DND-41 (cell line): ENCODE measurements around the gene SNCA.

Experiments
- ATAC-seq: fragments of 200-7000 bp; cut with Tn5 transposase; 3 replicates; pipeline ENCODE4 v1.9.1; 2021; ENCODE audit warnings: low read depth; ENCODE audit not compliant: insufficient read depth
- DNase-seq: peaks from one replicate; pipeline ENCODE4 v3.0.0-alpha.2; 2020
- H2AFZ ChIP-seq: 2 replicates; pipeline ENCODE4 v1.6.0; 2012; ENCODE audit warnings: low read depth, low read length
- H3K27ac ChIP-seq: 2 replicates; pipeline ENCODE4 v1.5.1; 2012; ENCODE audit warnings: low read length, inconsistent platforms
- H3K27me3 ChIP-seq: fragments of 200-600 bp; sonication (generic); 2 replicates; pipeline ENCODE4 v1.6.0; 2012; ENCODE audit warnings: low read length, mild to moderate bottlenecking, inconsistent platforms; ENCODE audit not compliant: insufficient read depth, poor library complexity
- H3K36me3 ChIP-seq: 2 replicates; pipeline ENCODE4 v1.5.1; 2012; ENCODE audit warnings: low read length, inconsistent platforms; ENCODE audit not compliant: insufficient read depth
- H3K4me1 ChIP-seq: 2 replicates; pipeline ENCODE4 v1.5.1; 2012; ENCODE audit warnings: mild to moderate bottlenecking, low read length; ENCODE audit not compliant: insufficient read depth
- H3K4me2 ChIP-seq: 2 replicates; pipeline ENCODE4 v1.6.0; 2012; ENCODE audit warnings: mild to moderate bottlenecking, moderate library complexity, low read length, inconsistent platforms; ENCODE audit not compliant: insufficient read depth
- H3K4me3 ChIP-seq, 2 experiments: fragments of 200-600 bp in 1 of 2; shearing (Covaris generic) in 1 of 2; 2 replicates each; pipeline ENCODE4 v1.5.1; 2012 to 2016; ENCODE audit warnings: inconsistent platforms in 2 of 2, low read length in 2 of 2, mild to moderate bottlenecking in 2 of 2, low read depth in 1 of 2, moderate library complexity in 1 of 2
- H3K79me2 ChIP-seq: 2 replicates; pipeline ENCODE4 v1.6.0; 2012; ENCODE audit warnings: low read length, inconsistent platforms; ENCODE audit not compliant: insufficient read depth
- H3K9ac ChIP-seq: 2 replicates; pipeline ENCODE4 v1.6.0; 2012; ENCODE audit warnings: low read depth, mild to moderate bottlenecking, inconsistent platforms, low read length, moderate library complexity
- H3K9me3 ChIP-seq: 2 replicates; pipeline ENCODE4 v1.5.1; 2012; ENCODE audit warnings: low read length, moderate library complexity, mild to moderate bottlenecking, inconsistent platforms; ENCODE audit not compliant: insufficient read depth, severe bottlenecking
- H4K20me1 ChIP-seq: 2 replicates; pipeline ENCODE4 v1.6.0; 2012; ENCODE audit warnings: low read length; ENCODE audit not compliant: insufficient read depth
- EZH2 ChIP-seq: IDR thresholded peaks from 3 replicates; pipeline ENCODE4 v1.6.1; 2012; ENCODE audit warnings: borderline replicate concordance, low read depth, mild to moderate bottlenecking, moderate library complexity, low read length, inconsistent platforms; ENCODE audit not compliant: severe bottlenecking
- TF ChIP-seq, protein P1 (sequence below): IDR thresholded peaks from 2 replicates; pipeline ENCODE4 v1.5.1; 2012; ENCODE audit warnings: borderline replicate concordance, low read length, moderate library complexity, mild to moderate bottlenecking; ENCODE audit not compliant: poor library complexity, severe bottlenecking; ENCODE audit errors: extremely low read depth

Gene SNCA

DNA sequence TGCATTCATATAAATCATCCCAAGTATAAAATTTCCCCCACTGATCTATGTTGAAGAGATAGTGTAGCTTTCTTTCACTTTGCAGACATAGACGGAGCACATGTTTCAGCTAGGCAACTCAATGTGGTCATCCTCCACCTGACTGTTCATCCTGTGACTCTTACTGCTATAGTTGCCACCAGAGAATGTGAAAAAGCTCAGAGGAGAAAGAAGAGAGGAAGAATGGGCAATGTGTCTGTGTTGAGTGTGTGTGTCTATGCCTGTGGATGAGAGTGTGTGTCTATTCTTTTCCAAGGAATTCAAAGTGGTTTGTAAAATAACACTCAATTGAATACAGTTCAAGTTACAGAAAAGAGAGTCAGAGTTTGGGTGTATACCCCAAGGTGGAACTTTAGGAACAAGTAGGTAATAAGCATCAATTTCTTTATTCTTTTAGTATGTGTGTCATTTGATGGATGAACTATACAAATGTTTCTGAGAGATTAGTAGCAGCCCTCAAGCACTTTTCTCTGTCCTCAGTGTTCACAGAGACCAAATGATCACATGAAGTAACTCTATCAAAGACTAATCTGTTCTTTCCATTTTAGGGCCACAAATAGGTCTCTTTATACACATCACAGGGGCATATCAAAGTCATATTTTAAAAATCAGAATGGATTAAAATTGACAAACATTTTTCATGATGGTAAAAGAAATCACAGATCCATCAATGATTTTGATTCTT is 2.3 kb downstream of the SNCA start:
- no peaks in the 10 kb centered on the region for H3K27me3 ChIP-seq
- H3K4me2 ChIP-seq = peak overlapping the region; percentile 93
- no peaks in the 10 kb centered on the region for H4K20me1 ChIP-seq
- DNase-seq = no peak
- no peak for TF ChIP-seq EZH2
- TF ChIP-seq, protein P1, sequence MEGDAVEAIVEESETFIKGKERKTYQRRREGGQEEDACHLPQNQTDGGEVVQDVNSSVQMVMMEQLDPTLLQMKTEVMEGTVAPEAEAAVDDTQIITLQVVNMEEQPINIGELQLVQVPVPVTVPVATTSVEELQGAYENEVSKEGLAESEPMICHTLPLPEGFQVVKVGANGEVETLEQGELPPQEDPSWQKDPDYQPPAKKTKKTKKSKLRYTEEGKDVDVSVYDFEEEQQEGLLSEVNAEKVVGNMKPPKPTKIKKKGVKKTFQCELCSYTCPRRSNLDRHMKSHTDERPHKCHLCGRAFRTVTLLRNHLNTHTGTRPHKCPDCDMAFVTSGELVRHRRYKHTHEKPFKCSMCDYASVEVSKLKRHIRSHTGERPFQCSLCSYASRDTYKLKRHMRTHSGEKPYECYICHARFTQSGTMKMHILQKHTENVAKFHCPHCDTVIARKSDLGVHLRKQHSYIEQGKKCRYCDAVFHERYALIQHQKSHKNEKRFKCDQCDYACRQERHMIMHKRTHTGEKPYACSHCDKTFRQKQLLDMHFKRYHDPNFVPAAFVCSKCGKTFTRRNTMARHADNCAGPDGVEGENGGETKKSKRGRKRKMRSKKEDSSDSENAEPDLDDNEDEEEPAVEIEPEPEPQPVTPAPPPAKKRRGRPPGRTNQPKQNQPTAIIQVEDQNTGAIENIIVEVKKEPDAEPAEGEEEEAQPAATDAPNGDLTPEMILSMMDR = no peak
- H2AFZ ChIP-seq = no peak overlapping the region
- H3K9me3 ChIP-seq = no peaks in the 10 kb centered on the region
- H3K79me2 ChIP-seq = peaks cover 24% of the 10 kb centered on the region
- no peak overlapping the region for H3K9ac ChIP-seq
- H3K27ac ChIP-seq = peak overlapping the region; percentile 34; the same call in 1 of the 2 replicates
- no peak for ATAC-seq
- peaks cover 31% of the 10 kb centered on the region for H3K36me3 ChIP-seq
- H3K4me1 ChIP-seq = peaks cover 60% of the 10 kb centered on the region
- no peak overlapping the region for H3K4me3 ChIP-seq

DNA sequence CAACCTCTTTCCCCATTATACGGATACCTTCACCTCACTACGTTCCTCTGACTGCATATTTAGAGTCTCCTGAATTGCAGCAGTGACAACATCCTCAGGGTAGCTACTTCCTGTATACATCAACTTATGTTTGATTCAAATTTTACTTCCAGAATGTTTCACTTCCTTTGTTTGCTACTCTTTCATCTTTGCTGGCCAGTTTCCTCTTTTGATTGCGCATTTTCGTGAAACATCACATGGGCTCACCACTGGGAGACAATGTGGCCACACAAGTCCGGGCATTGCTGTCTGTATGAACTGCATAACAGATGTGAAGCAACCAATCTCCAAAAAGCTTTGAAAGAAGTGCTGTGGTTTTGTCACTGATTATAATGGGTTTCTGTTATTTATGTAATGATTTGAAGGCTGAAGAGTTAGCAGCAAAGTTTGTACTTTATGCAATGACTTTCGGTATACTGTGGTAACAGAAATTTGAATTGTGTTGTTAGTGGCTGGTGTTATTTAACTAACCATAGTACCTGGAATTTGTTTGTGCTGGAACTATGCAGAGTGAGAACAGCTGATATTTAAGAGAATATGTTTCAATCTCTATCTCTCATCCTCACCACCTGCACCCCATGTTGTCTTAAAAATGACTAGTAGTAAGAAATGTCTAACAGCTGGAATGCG is 7.4 kb downstream of the SNCA start:
- Histone ChIP-seq H3K9me3 (no peaks in the 10 kb centered on the region), H3K4me3 (peak overlapping the region in 1 of 2 experiments; percentile 38; a peak in 2 of 4 replicates), H3K36me3 (peaks cover 45% of the 10 kb centered on the region), H3K79me2 (peaks cover 9% of the 10 kb centered on the region), H3K27me3 (no peaks in the 10 kb centered on the region), H3K9ac (peak overlapping the region; percentile 34), H2AFZ (peak overlapping the region; percentile 62), H3K4me2 (peak overlapping the region; percentile 54), H3K4me1 (peaks cover 41% of the 10 kb centered on the region), H3K27ac (peak overlapping the region; percentile 75), H4K20me1 (no peaks in the 10 kb centered on the region)
- TF ChIP-seq, protein P1 = peak; percentile 42
- TF ChIP-seq EZH2 = no peak
- peak; percentile 65 for DNase-seq
- peak; percentile 89 for ATAC-seq

DNA sequence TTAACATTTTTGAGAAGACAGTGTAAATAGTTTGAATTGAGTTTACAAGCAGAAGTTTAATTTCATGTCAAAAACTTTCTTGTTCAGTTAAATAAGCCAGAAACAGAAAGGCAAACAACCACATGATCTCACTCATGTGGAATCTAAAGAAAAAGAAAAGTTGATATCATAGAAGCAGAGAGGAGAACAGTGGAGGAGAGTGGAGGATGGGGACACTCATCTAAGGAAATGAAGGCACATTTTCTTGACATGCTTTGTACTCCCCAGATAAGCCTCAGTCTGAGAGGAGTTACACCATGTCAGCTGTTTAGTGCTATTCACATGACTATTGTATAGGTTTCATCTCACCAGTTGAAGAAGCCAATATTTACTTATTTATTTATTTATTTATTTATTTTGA is 13.5 kb downstream of the SNCA start:
- Histone ChIP-seq H3K36me3 (peaks cover 56% of the 10 kb centered on the region), H3K4me2 (no peak overlapping the region), H3K9me3 (no peaks in the 10 kb centered on the region), H3K27ac (no peak overlapping the region), H3K79me2 (peaks cover 9% of the 10 kb centered on the region), H3K4me3 (no peak overlapping the region), H3K4me1 (peaks cover 3% of the 10 kb centered on the region; the same call in 1 of the 2 replicates), H4K20me1 (no peaks in the 10 kb centered on the region), H3K9ac (no peak overlapping the region), H3K27me3 (no peaks in the 10 kb centered on the region), H2AFZ (no peak overlapping the region)
- DNase-seq = no peak
- TF ChIP-seq, protein P1 = no peak
- no peak for TF ChIP-seq EZH2
- no peak for ATAC-seq
